ENCODE measurements around the gene LEFTY1.
"Not testable (repeated sequence)": the region's sequence is repeated elsewhere in the genome, so short reads cannot be mapped to it uniquely, and the experiment has no call there.

The LEFTY1 gene

GRCh38 chr1:225887554-225888288 lies 1.2 kb downstream of the LEFTY1 start:
- DNase-seq = not testable (repeated sequence)

- no peak for DNase-seq
Measured at GRCh38 chr1:225887030-225887314, 2.0 kb downstream of the LEFTY1 start.

- no peak for DNase-seq
Measured at GRCh38 chr1:225886159-225887029, 2.6 kb downstream of the LEFTY1 start.

GRCh38 chr1:225885336-225885735 lies 3.6 kb downstream of the LEFTY1 start:
- DNase-seq = peak; percentile 85

- no peak for DNase-seq
Measured at GRCh38 chr1:225883616-225884265, 5.2 kb downstream of the LEFTY1 start.

- DNase-seq = peak; percentile 19
Measured at GRCh38 chr1:225882694-225883615, 6.0 kb downstream of the LEFTY1 start.

GRCh38 chr1:225881959-225882693 lies 6.8 kb downstream of the LEFTY1 start, which contains the start of gene TMEM63A:
TSS of gene TMEM63A (minus strand) at chr1:225882380. CDS start at chr1:225877580, 4,800 bp downstream.
- DNase-seq = peak; percentile 78

GRCh38 chr1:225881081-225881958 lies 7.6 kb downstream of the LEFTY1 start:
- DNase-seq = no peak

GRCh38 chr1:225880636-225881035 lies 8.3 kb downstream of the LEFTY1 start:
- no peak for DNase-seq

GRCh38 chr1:225880222-225880588 lies 8.7 kb downstream of the LEFTY1 start:
- DNase-seq = no peak

GRCh38 chr1:225879521-225880221 lies 9.3 kb downstream of the LEFTY1 start:
- DNase-seq = no peak

GRCh38 chr1:225878282-225878681 lies 10.7 kb downstream of the LEFTY1 start:
- DNase-seq = no peak

GRCh38 chr1:225877580-225877979 lies 11.4 kb downstream of the LEFTY1 start:
- peak; percentile 24 for DNase-seq

GRCh38 chr1:225876900-225877510 lies 11.9 kb downstream of the LEFTY1 start:
- DNase-seq = no peak

GRCh38 chr1:225875044-225875815 lies 13.7 kb downstream of the LEFTY1 start:
- DNase-seq = no peak

- no peak for DNase-seq
Measured at GRCh38 chr1:225874431-225874830, 14.5 kb downstream of the LEFTY1 start.

GRCh38 chr1:225873281-225873850 lies 15.6 kb downstream of the LEFTY1 start:
- DNase-seq = no peak

- DNase-seq = no peak
Measured at GRCh38 chr1:225872075-225872430, 16.9 kb downstream of the LEFTY1 start.
